Neural progenitor cell (in vitro differentiated cells): ENCODE results near the gene IFI35.

ENCODE experiments used
- CTCF ChIP-seq: fragments of 200-600 bp; sonication (generic); IDR thresholded peaks from 2 replicates; pipeline ENCODE4 v1.5.1; 2017; ENCODE audit warnings: antibody characterized with exemption, mild to moderate bottlenecking
- EZH2 ChIP-seq: fragments of 200-600 bp; sonication (generic); IDR thresholded peaks from 2 replicates; pipeline ENCODE4 v1.6.1; 2017; ENCODE audit warnings: antibody characterized with exemption, mild to moderate bottlenecking, moderate library complexity
- EZH2phosphoT487 ChIP-seq: fragments of 200-600 bp; sonication (generic); IDR thresholded peaks from 2 replicates; pipeline ENCODE4 v1.6.1; 2017; ENCODE audit warnings: antibody characterized with exemption

- TF ChIP-seq CTCF (no peak), EZH2 (no peak), EZH2phosphoT487 (no peak)
Observed at GRCh38 chr17:42985225-42985624, 21.4 kb upstream of the IFI35 start.
